Fibroblast of lung (primary cell): ENCODE data around the gene ROPN1L. TPM values are rescaled to one million over a fixed set of nuclear protein-coding genes. Genes with fewer than 3 reads are reported as not detected.

Source experiments
- DNase-seq, 2 donors: peaks; one replicate each; pipeline versions ENCODE4 v3.0.0 to v3.0.0-alpha.2; 2010; ENCODE audit warnings: low read depth in 2 of 2
- H2AFZ ChIP-seq: 2 replicates; pipeline ENCODE4 v1.5.1; 2012; ENCODE audit warnings: low read length, control low read depth, inconsistent platforms
- H3K27ac ChIP-seq: 2 replicates; pipeline ENCODE4 v1.5.1; 2011; ENCODE audit warnings: low read length, control low read depth; ENCODE audit not compliant: insufficient read depth
- H3K27me3 ChIP-seq: 2 replicates; pipeline ENCODE4 v1.5.1; 2011; ENCODE audit warnings: mild to moderate bottlenecking, low read length; ENCODE audit not compliant: control insufficient read depth, insufficient read depth
- H3K36me3 ChIP-seq: 2 replicates; pipeline ENCODE4 v1.5.1; 2011; ENCODE audit warnings: low read length; ENCODE audit not compliant: control insufficient read depth, insufficient read depth
- H3K4me1 ChIP-seq: 2 replicates; pipeline ENCODE4 v1.5.1; 2011; ENCODE audit warnings: low read length; ENCODE audit not compliant: control insufficient read depth, insufficient read depth; ENCODE audit errors: extremely low read depth
- H3K4me2 ChIP-seq: 2 replicates; pipeline ENCODE4 v1.5.1; 2011; ENCODE audit warnings: low read length, control low read depth; ENCODE audit not compliant: insufficient read depth; ENCODE audit errors: extremely low read depth
- H3K4me3 ChIP-seq, 4 experiments: fragments of 200-600 bp in 1 of 4; sonication (generic) in 1 of 4; replicated peaks in 1 of 4; 2 replicates each; pipeline ENCODE4 v1.5.1; 2011 to 2016; ENCODE audit warnings: low read length in 4 of 4, low read depth in 3 of 4, mild to moderate bottlenecking in 3 of 4, control low read depth in 2 of 4, inconsistent platforms in 1 of 4, mixed read lengths in 1 of 4; ENCODE audit not compliant: insufficient read depth in 1 of 4; ENCODE audit errors: control extremely low read depth in 1 of 4
- H3K79me2 ChIP-seq: 2 replicates; pipeline ENCODE4 v1.5.1; 2012; ENCODE audit warnings: mild to moderate bottlenecking, low read length, inconsistent platforms; ENCODE audit not compliant: control insufficient read depth, insufficient read depth
- H3K9ac ChIP-seq: 2 replicates; pipeline ENCODE4 v1.5.1; 2011; ENCODE audit warnings: mild to moderate bottlenecking, low read length, control low read depth; ENCODE audit not compliant: insufficient read depth
- H3K9me3 ChIP-seq: 2 replicates; pipeline ENCODE4 v1.5.1; 2012; ENCODE audit warnings: low read depth, low read length; ENCODE audit not compliant: control insufficient read depth, insufficient read depth
- H4K20me1 ChIP-seq: 2 replicates; pipeline ENCODE4 v1.5.1; 2011; ENCODE audit warnings: low read length; ENCODE audit not compliant: control insufficient read depth, insufficient read depth; ENCODE audit errors: extremely low read depth
- CTCF ChIP-seq, 2 donors: IDR thresholded peaks in 1 of 2; conservative IDR thresholded peaks in 1 of 2; 1 replicate in 1 of 2; 2 replicates in 1 of 2; pipeline ENCODE4 v1.5.1; 2011 to 2012; ENCODE audit warnings: low read length in 2 of 2, control low read depth in 1 of 2, inconsistent platforms in 1 of 2, low read depth in 1 of 2, mild to moderate bottlenecking in 1 of 2
- EZH2 ChIP-seq: IDR thresholded peaks from 2 replicates; pipeline ENCODE4 v1.5.1; 2012; ENCODE audit warnings: low read length, control low read depth, mild to moderate bottlenecking; ENCODE audit errors: missing control alignments
- polyA plus RNA-seq, 2 donors: library from polyadenylated mRNA; depleted of rRNA in 1 of 2; stranded (reverse) in 1 of 2; unstranded in 1 of 2; fragments of >200 nt; gene quantifications; 2 replicates each; pipeline ENCODE4 v1.2.1, GENCODE V29; 2011 to 2012; ENCODE audit warnings: missing spikeins in 1 of 2
- total RNA-seq: library from RNA; depleted of rRNA; stranded (reverse); fragments of >200 nt; gene quantifications from 2 replicates; pipeline ENCODE4 v1.2.1, GENCODE V29; 2014

The ROPN1L gene
- total and polyA plus RNA-seq, 2 donors (not counting 1 experiment from before 2014, with no cell fraction given), result 0.17 to 0.26 TPM

- no peaks in the 10 kb centered on the region for H4K20me1 ChIP-seq
- no peaks in the 10 kb centered on the region for H3K36me3 ChIP-seq
- H3K9ac ChIP-seq, result no peak overlapping the region
- H3K27ac ChIP-seq, result peak overlapping the region; percentile 61
- peak in 1 of 2 donors; percentile 55 for DNase-seq
- no peak overlapping the region for H3K4me2 ChIP-seq
- no peaks in the 10 kb centered on the region for H3K9me3 ChIP-seq
- H2AFZ ChIP-seq, result no peak overlapping the region
- no peaks in the 10 kb centered on the region for H3K27me3 ChIP-seq
- TF ChIP-seq EZH2 (no peak), CTCF (conservative IDR thresholded peaks at IDR 0.05 in 1 of 2, IDR thresholded peaks at IDR 0.05 in 1 of 2; ENCODE audit: low read depth in 1 of 2, low read length in 2 of 2) (no peak)
- no peaks in the 10 kb centered on the region for H3K79me2 ChIP-seq
- H3K4me3 ChIP-seq, result no peak overlapping the region
- peaks cover 15% of the 10 kb centered on the region for H3K4me1 ChIP-seq
Observed at GRCh38 chr5:10453545-10453944, 11.9 kb downstream of the ROPN1L start.

- H3K9me3 ChIP-seq, result no peaks in the 10 kb centered on the region
- no peaks in the 10 kb centered on the region for H4K20me1 ChIP-seq
- H3K36me3 ChIP-seq, result no peaks in the 10 kb centered on the region
- H3K4me3 ChIP-seq, result no peak overlapping the region
- no peak overlapping the region for H3K4me2 ChIP-seq
- no peak overlapping the region for H2AFZ ChIP-seq
- no peaks in the 10 kb centered on the region for H3K79me2 ChIP-seq
- TF ChIP-seq CTCF (conservative IDR thresholded peaks at IDR 0.05 in 1 of 2, IDR thresholded peaks at IDR 0.05 in 1 of 2; ENCODE audit: low read depth in 1 of 2, low read length in 2 of 2) (no peak), EZH2 (no peak)
- no peak overlapping the region for H3K9ac ChIP-seq
- no peak overlapping the region for H3K27ac ChIP-seq
- H3K27me3 ChIP-seq, result no peaks in the 10 kb centered on the region
- peak; percentile 66 to 73 for DNase-seq
- peaks cover 15% of the 10 kb centered on the region for H3K4me1 ChIP-seq
Observed at GRCh38 chr5:10454591-10455276, 13.1 kb downstream of the ROPN1L start.

GRCh38 chr5:10455277-10455670 lies 13.6 kb downstream of the ROPN1L start:
- no peaks in the 10 kb centered on the region for H3K27me3 ChIP-seq
- peaks cover 15% of the 10 kb centered on the region for H3K4me1 ChIP-seq
- no peak overlapping the region for H3K4me2 ChIP-seq
- no peak overlapping the region for H3K4me3 ChIP-seq
- H3K9me3 ChIP-seq, result no peaks in the 10 kb centered on the region
- H3K9ac ChIP-seq, result no peak overlapping the region
- no peaks in the 10 kb centered on the region for H4K20me1 ChIP-seq
- no peaks in the 10 kb centered on the region for H3K36me3 ChIP-seq
- no peak overlapping the region for H3K27ac ChIP-seq
- H3K79me2 ChIP-seq, result no peaks in the 10 kb centered on the region
- DNase-seq, result no peak
- no peak for TF ChIP-seq CTCF (conservative IDR thresholded peaks at IDR 0.05 in 1 of 2, IDR thresholded peaks at IDR 0.05 in 1 of 2; ENCODE audit: low read depth in 1 of 2, low read length in 2 of 2)
- TF ChIP-seq EZH2, result no peak
- no peak overlapping the region for H2AFZ ChIP-seq
